H9 (cell line): ENCODE data around the gene BPIFB3. TPM values are rescaled to one million over a fixed set of nuclear protein-coding genes. Genes with fewer than 3 reads are reported as not detected.
A peak's percentile ranks its signal among the peaks of the same experiment; 100 is the strongest.

Experiments used
- DNase-seq: peaks from one replicate; pipeline ENCODE4 v3.0.0-alpha.2; 2017
- H2AFZ ChIP-seq: one replicate; pipeline ENCODE4 v1.6.1; 2013; ENCODE audit warnings: mild to moderate bottlenecking, low read length, control low read depth, moderate library complexity
- H2AK5ac ChIP-seq: 2 replicates; pipeline ENCODE4 v1.6.1; 2013; ENCODE audit warnings: low read length, control low read depth, mixed read lengths; ENCODE audit not compliant: insufficient read length
- H2BK120ac ChIP-seq: one replicate; pipeline ENCODE4 v1.6.1; 2013; ENCODE audit warnings: low read depth, mild to moderate bottlenecking, low read length, control low read depth, inconsistent platforms; ENCODE audit not compliant: poor library complexity, severe bottlenecking
- H2BK12ac ChIP-seq: 2 replicates; pipeline ENCODE4 v1.6.1; 2013; ENCODE audit warnings: low read length, control low read depth, mixed read lengths, low read depth; ENCODE audit not compliant: insufficient read length
- H2BK15ac ChIP-seq: 2 replicates; pipeline ENCODE4 v1.6.1; 2013; ENCODE audit warnings: low read depth, low read length, control low read depth
- H2BK20ac ChIP-seq: one replicate; pipeline ENCODE4 v1.6.1; 2013; ENCODE audit warnings: low read depth, mild to moderate bottlenecking, low read length, control low read depth, inconsistent platforms; ENCODE audit not compliant: poor library complexity, severe bottlenecking
- H2BK5ac ChIP-seq: 2 replicates; pipeline ENCODE4 v1.6.1; 2013; ENCODE audit warnings: low read length, control low read depth, mixed read lengths; ENCODE audit not compliant: insufficient read length
- H3K14ac ChIP-seq: 2 replicates; pipeline ENCODE4 v1.6.1; 2013; ENCODE audit warnings: low read length, control low read depth; ENCODE audit not compliant: insufficient read depth
- H3K18ac ChIP-seq: 2 replicates; pipeline ENCODE4 v1.6.1; 2013; ENCODE audit warnings: low read depth, mild to moderate bottlenecking, mixed read lengths, low read length, control low read depth; ENCODE audit not compliant: insufficient read length
- H3K23ac ChIP-seq: 2 replicates; pipeline ENCODE4 v1.6.1; 2013; ENCODE audit warnings: low read length, control low read depth, mixed read lengths, low read depth; ENCODE audit not compliant: insufficient read length
- H3K23me2 ChIP-seq: 2 replicates; pipeline ENCODE4 v1.6.1; 2013; ENCODE audit warnings: low read depth, mild to moderate bottlenecking, mixed read lengths, low read length, control low read depth; ENCODE audit not compliant: insufficient read length, poor library complexity, severe bottlenecking
- H3K27ac ChIP-seq: 2 replicates; pipeline ENCODE4 v1.5.1; 2013; ENCODE audit warnings: low read length, control low read depth, mixed read lengths, low read depth; ENCODE audit not compliant: insufficient read length
- H3K27me3 ChIP-seq: 2 replicates; pipeline ENCODE4 v1.6.1; 2013; ENCODE audit warnings: low read length, control low read depth, inconsistent platforms; ENCODE audit not compliant: insufficient read depth
- H3K4ac ChIP-seq: 2 replicates; pipeline ENCODE4 v1.6.1; 2013; ENCODE audit warnings: low read depth, mild to moderate bottlenecking, control low read depth, inconsistent platforms, low read length, moderate library complexity
- H3K4me1 ChIP-seq: 2 replicates; pipeline ENCODE4 v1.6.1; 2013; ENCODE audit warnings: low read length, control low read depth, inconsistent platforms; ENCODE audit not compliant: insufficient read depth
- H3K4me2 ChIP-seq: 2 replicates; pipeline ENCODE4 v1.6.1; 2013; ENCODE audit warnings: low read length, control low read depth, mixed read lengths; ENCODE audit not compliant: insufficient read length, insufficient read depth
- H3K56ac ChIP-seq: 2 replicates; pipeline ENCODE4 v1.6.1; 2013; ENCODE audit warnings: low read depth, mild to moderate bottlenecking, mixed read lengths, low read length, control low read depth; ENCODE audit not compliant: insufficient read length
- H3K79me1 ChIP-seq: 2 replicates; pipeline ENCODE4 v1.6.1; 2013; ENCODE audit warnings: low read depth, mild to moderate bottlenecking, moderate library complexity, low read length, control low read depth, inconsistent platforms; ENCODE audit not compliant: insufficient read depth, poor library complexity, severe bottlenecking
- H3K79me2 ChIP-seq: 2 replicates; pipeline ENCODE4 v1.6.1; 2013; ENCODE audit warnings: low read length, control low read depth, inconsistent platforms; ENCODE audit not compliant: insufficient read depth
- H3K9ac ChIP-seq: 2 replicates; pipeline ENCODE4 v1.6.1; 2013; ENCODE audit warnings: low read length, control low read depth, mixed read lengths; ENCODE audit not compliant: insufficient read length; ENCODE audit errors: extremely low read depth
- H3K9me3 ChIP-seq: one replicate; pipeline ENCODE4 v1.6.1; 2013; ENCODE audit warnings: low read depth, low read length, inconsistent platforms; ENCODE audit not compliant: control insufficient read depth
- H3T11ph ChIP-seq: one replicate; pipeline ENCODE4 v1.6.1; 2013; ENCODE audit warnings: mild to moderate bottlenecking, low read length, control low read depth, inconsistent platforms
- H4K20me1 ChIP-seq: one replicate; pipeline ENCODE4 v1.6.1; 2013; ENCODE audit not compliant: control insufficient read depth, insufficient read length, insufficient read depth
- H4K5ac ChIP-seq: 2 replicates; pipeline ENCODE4 v1.6.1; 2013; ENCODE audit warnings: low read depth, mild to moderate bottlenecking, mixed read lengths, low read length, control low read depth; ENCODE audit not compliant: insufficient read length
- H4K8ac ChIP-seq: replicated peaks from 2 replicates; pipeline ENCODE4 v1.6.1; 2013; ENCODE audit warnings: low read length, control low read depth, mixed read lengths, low read depth; ENCODE audit not compliant: insufficient read length
- H4K91ac ChIP-seq: 2 replicates; pipeline ENCODE4 v1.6.1; 2013; ENCODE audit warnings: low read depth, mild to moderate bottlenecking, moderate library complexity, mixed read lengths, low read length, control low read depth; ENCODE audit not compliant: insufficient read length
- H3K27ac Mint-ChIP-seq, 3 experiments: 2 replicates in 2 of 3; 3 replicates in 1 of 3; pipeline ENCODE4 v1.8.0; 2020 to 2021; ENCODE audit warnings: mixed read lengths in 3 of 3, mild to moderate bottlenecking in 1 of 3, moderate library complexity in 1 of 3
- H3K27me3 Mint-ChIP-seq: 2 replicates; pipeline ENCODE4 v1.8.0; 2021; ENCODE audit warnings: low read depth, mild to moderate bottlenecking, moderate library complexity, mixed read lengths
- H3K36me3 Mint-ChIP-seq, 3 experiments: 2 replicates in 2 of 3; 3 replicates in 1 of 3; pipeline ENCODE4 v1.8.0; 2020 to 2021; ENCODE audit warnings: low read depth in 3 of 3, mixed read lengths in 3 of 3; ENCODE audit not compliant: insufficient read depth in 1 of 3
- H3K4me1 Mint-ChIP-seq, 2 experiments: 2 replicates each; pipeline ENCODE4 v1.8.0; 2020; ENCODE audit warnings: mixed read lengths in 2 of 2
- H3K4me3 Mint-ChIP-seq, 2 experiments: 2 replicates in 1 of 2; 3 replicates in 1 of 2; pipeline ENCODE4 v1.8.0; 2020 to 2021; ENCODE audit warnings: mild to moderate bottlenecking in 2 of 2, mixed read lengths in 2 of 2, moderate library complexity in 1 of 2
- H3K9me3 Mint-ChIP-seq, 2 experiments: 2 replicates in 1 of 2; 3 replicates in 1 of 2; pipeline ENCODE4 v1.8.0; 2020; ENCODE audit warnings: mild to moderate bottlenecking in 2 of 2, mixed read lengths in 2 of 2, moderate library complexity in 1 of 2
- CTCF ChIP-seq: fragments of 200-600 bp; sonication (generic); conservative IDR thresholded peaks from 3 replicates; pipeline ENCODE4 v1.8.0; 2021; ENCODE audit warnings: antibody characterized with exemption, mild to moderate bottlenecking
- WGBS: extraction: QIAGEN DNeasy Blood & Tissue Kit; methylation state at CpG from one replicate; pipeline ENCODE4 v1.1.7; 2013; ENCODE audit warnings: missing lambda C conversion rate, low lambda C conversion rate, mixed read lengths; ENCODE audit not compliant: insufficient read length; ENCODE audit errors: extremely low coverage; 5-methylcytosine and 5-hydroxymethylcytosine counted together
- total RNA-seq: library from RNA; stranded (reverse); gene quantifications from 2 replicates; pipeline ENCODE4 v1.2.1, GENCODE V29; 2021

The BPIFB3 gene
- total RNA-seq, 1 experiment from 2014 or later = not detected

DNA sequence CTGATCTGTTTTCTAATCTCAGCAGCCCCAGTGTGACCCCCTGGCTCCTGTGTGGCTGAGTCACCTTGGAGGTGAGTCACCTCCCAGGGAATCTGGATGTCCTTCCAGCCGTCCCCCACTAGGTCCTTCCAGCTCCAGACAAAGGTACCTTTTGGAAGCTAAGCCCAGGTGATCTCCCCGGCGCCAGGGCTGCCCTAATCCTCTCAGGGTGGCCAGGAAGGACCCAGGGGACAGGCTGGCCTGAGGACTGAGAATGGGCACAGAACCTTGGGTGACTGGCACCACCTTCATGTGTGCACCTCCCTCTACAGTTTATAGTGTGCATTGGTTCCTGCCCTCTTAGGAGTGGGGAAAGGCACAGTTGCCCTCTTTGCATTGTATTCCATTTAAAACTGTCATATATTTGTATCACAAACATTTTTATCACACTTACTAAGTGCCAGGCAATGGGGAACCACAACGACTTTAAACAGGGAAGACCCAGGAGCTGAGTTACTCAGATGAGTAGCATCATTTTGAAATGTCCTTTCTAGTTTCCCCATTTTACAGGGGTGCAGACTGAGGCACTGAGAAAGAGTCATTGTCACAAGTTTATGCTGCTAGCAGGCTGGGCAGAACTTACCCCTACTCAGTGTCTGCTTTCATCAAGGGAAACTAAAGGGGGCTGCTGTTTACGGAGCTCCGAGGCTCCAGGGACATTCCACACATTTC, 23.1 kb downstream of the BPIFB3 start:
- H3K9ac ChIP-seq = no peak overlapping the region
- H3K4me3 Mint-ChIP-seq = no peak overlapping the region
- H3K27ac ChIP-seq = no peak overlapping the region
- no peak overlapping the region for H3T11ph ChIP-seq
- H3K23me2 ChIP-seq = no peaks in the 10 kb centered on the region
- no peaks in the 10 kb centered on the region for H3K9me3 Mint-ChIP-seq
- peak; percentile 50 for TF ChIP-seq CTCF
- H4K91ac ChIP-seq = no peak overlapping the region
- no peak overlapping the region; the same call in 1 of the 2 replicates for H3K14ac ChIP-seq
- H2AFZ ChIP-seq = no peak overlapping the region
- no peak overlapping the region for H2BK12ac ChIP-seq
- no peak overlapping the region for H2BK20ac ChIP-seq
- H3K23ac ChIP-seq = no peak overlapping the region
- H2BK5ac ChIP-seq = no peak overlapping the region
- H3K27me3 Mint-ChIP-seq = peaks cover 22% of the 10 kb centered on the region
- no peaks in the 10 kb centered on the region for H3K9me3 ChIP-seq
- no peak overlapping the region for H3K18ac ChIP-seq
- no peaks in the 10 kb centered on the region for H3K79me2 ChIP-seq
- no peak overlapping the region for H2AK5ac ChIP-seq
- H4K20me1 ChIP-seq = peaks cover 2% of the 10 kb centered on the region
- no peak overlapping the region for H3K4me2 ChIP-seq
- H3K4ac ChIP-seq = no peak overlapping the region
- no peak for DNase-seq
- no peak overlapping the region for H2BK120ac ChIP-seq
- H3K36me3 Mint-ChIP-seq = no peaks in the 10 kb centered on the region
- H4K5ac ChIP-seq = no peak overlapping the region
- peaks cover 0 to 3% of the 10 kb centered on the region in 2 experiments; a peak in 1 of 4 replicates for H3K4me1 Mint-ChIP-seq
- no peak overlapping the region for H4K8ac ChIP-seq
- no peaks in the 10 kb centered on the region for H3K79me1 ChIP-seq
- no peak overlapping the region; a peak in 1 of 7 replicates for H3K27ac Mint-ChIP-seq
- no peaks in the 10 kb centered on the region for H3K27me3 ChIP-seq
- no peaks in the 10 kb centered on the region for H3K4me1 ChIP-seq
- no peak overlapping the region for H3K56ac ChIP-seq
- no CpG with 5 or more reads among the region's 6 CpGs for WGBS
- no peak overlapping the region for H2BK15ac ChIP-seq
